Measurements from ENCODE around the gene GPRC5A. TPM values are rescaled to one million over a fixed set of nuclear protein-coding genes. Genes with fewer than 3 reads are reported as not detected.

GPRC5A gene
- total RNA-seq, 1 donor from 2014 or later, result 13.1 TPM

- H3K4me1 Mint-ChIP-seq (ENCODE audit: low read depth), result peaks cover 8% of the 10 kb centered on the region
- DNase-seq (ENCODE audit: low spot score), result no peak
- no peaks in the 10 kb centered on the region for H3K27me3 Mint-ChIP-seq (ENCODE audit: low read depth)
- no peak for TF ChIP-seq CTCF (IDR thresholded peaks at IDR 0.05)
- no peak overlapping the region for H3K27ac Mint-ChIP-seq (ENCODE audit: unreplicated experiment)
- H3K9me3 Mint-ChIP-seq (ENCODE audit: low read depth), result no peaks in the 10 kb centered on the region
- H3K36me3 Mint-ChIP-seq (ENCODE audit: low read depth), result peaks cover 7% of the 10 kb centered on the region
- H3K4me3 Mint-ChIP-seq (ENCODE audit: unreplicated experiment), result no peak overlapping the region
Measured at GRCh38 chr12:12915656-12916055, 24.3 kb downstream of the GPRC5A start.

GRCh38 chr12:12916135-12916944 lies 25.0 kb downstream of the GPRC5A start:
- TF ChIP-seq CTCF (IDR thresholded peaks at IDR 0.05), result peak; percentile 97
- peaks cover 7% of the 10 kb centered on the region for H3K36me3 Mint-ChIP-seq (ENCODE audit: low read depth)

GRCh38 chr12:12917517-12917916 lies 26.2 kb downstream of the GPRC5A start:
- Mint-ChIP-seq H3K36me3 (ENCODE audit: low read depth) (peaks cover 7% of the 10 kb centered on the region), H3K4me3 (ENCODE audit: unreplicated experiment) (no peak overlapping the region), H3K27ac (ENCODE audit: unreplicated experiment) (no peak overlapping the region), H3K4me1 (ENCODE audit: low read depth) (peaks cover 10% of the 10 kb centered on the region), H3K27me3 (ENCODE audit: low read depth) (no peaks in the 10 kb centered on the region), H3K9me3 (ENCODE audit: low read depth) (no peaks in the 10 kb centered on the region)
- no peak for TF ChIP-seq CTCF (IDR thresholded peaks at IDR 0.05)
- no peak for DNase-seq (ENCODE audit: low spot score)

More at GRCh38 chr12:12916135-12916944, 25.0 kb downstream of the GPRC5A start:
- Mint-ChIP-seq H3K9me3 (ENCODE audit: low read depth) (no peaks in the 10 kb centered on the region), H3K4me3 (ENCODE audit: unreplicated experiment) (no peak overlapping the region), H3K27ac (ENCODE audit: unreplicated experiment) (no peak overlapping the region), H3K27me3 (ENCODE audit: low read depth) (no peaks in the 10 kb centered on the region), H3K4me1 (ENCODE audit: low read depth) (peaks cover 7% of the 10 kb centered on the region)
- DNase-seq (ENCODE audit: low spot score), result no peak

- no peak overlapping the region for H3K4me3 Mint-ChIP-seq (ENCODE audit: unreplicated experiment)
Measured at GRCh38 chr12:12918781-12919389, 27.5 kb downstream of the GPRC5A start.

More at GRCh38 chr12:12918781-12919389, 27.5 kb downstream of the GPRC5A start:
- H3K27me3 Mint-ChIP-seq (ENCODE audit: low read depth), result no peaks in the 10 kb centered on the region
- peaks cover 1% of the 10 kb centered on the region for H3K36me3 Mint-ChIP-seq (ENCODE audit: low read depth)
- no peaks in the 10 kb centered on the region for H3K9me3 Mint-ChIP-seq (ENCODE audit: low read depth)
- H3K27ac Mint-ChIP-seq (ENCODE audit: unreplicated experiment), result no peak overlapping the region
- no peak for TF ChIP-seq CTCF (IDR thresholded peaks at IDR 0.05)
- H3K4me1 Mint-ChIP-seq (ENCODE audit: low read depth), result peaks cover 10% of the 10 kb centered on the region
- no peak for DNase-seq (ENCODE audit: low spot score)

Data from chondrocyte (in vitro differentiated cells).